Amygdala (tissue), 56 donors: ENCODE measurements around the gene LIMK2.
"Not testable (repeated sequence)": the region's sequence is repeated elsewhere in the genome, so short reads cannot be mapped to it uniquely, and the experiment has no call there.

Experiments
- DNase-seq, 56 donors: peaks; one replicate each; lab custom pipeline; 2025; lab: John Stamatoyannopoulos, UW

Gene LIMK2

GRCh38 chr22:31211862-31212730 lies at the start of gene LIMK2:
LIMK2 (plus strand) TSS chr22:31212298; CDS start chr22:31212409, 111 bp downstream.
- DNase-seq: peak in 55 of 56 donors; percentile 15 to 93 (median 75)

GRCh38 chr22:31170971-31171370 lies 41.1 kb upstream of the LIMK2 start:
- DNase-seq: no peak

- not testable (repeated sequence) for DNase-seq
Observed at GRCh38 chr22:31171734-31172133, 40.4 kb upstream of the LIMK2 start.

- DNase-seq: no peak
Observed at GRCh38 chr22:31173386-31174145, 38.5 kb upstream of the LIMK2 start.

- DNase-seq: no peak
Observed at GRCh38 chr22:31176923-31177322, 35.2 kb upstream of the LIMK2 start.

- DNase-seq: no peak
Observed at GRCh38 chr22:31177420-31178162, 34.5 kb upstream of the LIMK2 start.

GRCh38 chr22:31178859-31179258 lies 33.2 kb upstream of the LIMK2 start:
- DNase-seq: no peak

- DNase-seq: no peak
Observed at GRCh38 chr22:31179345-31179744, 32.8 kb upstream of the LIMK2 start.

GRCh38 chr22:31184015-31184414 lies 28.1 kb upstream of the LIMK2 start:
- DNase-seq: no peak

- DNase-seq: no peak
Observed at GRCh38 chr22:31185056-31185455, 27.0 kb upstream of the LIMK2 start.

- no peak for DNase-seq
Observed at GRCh38 chr22:31187627-31188026, 24.5 kb upstream of the LIMK2 start.

- DNase-seq: no peak
Observed at GRCh38 chr22:31192513-31192912, 19.6 kb upstream of the LIMK2 start.

- DNase-seq: peak in 25 of 56 donors; percentile 4 to 63 (median 22)
Observed at GRCh38 chr22:31193092-31193491, 19.0 kb upstream of the LIMK2 start.

GRCh38 chr22:31194681-31195080 lies 17.4 kb upstream of the LIMK2 start:
- DNase-seq: not testable (repeated sequence)

GRCh38 chr22:31199187-31199586 lies 12.9 kb upstream of the LIMK2 start:
- no peak for DNase-seq

GRCh38 chr22:31204352-31204984 lies 7.6 kb upstream of the LIMK2 start:
- not testable (repeated sequence) for DNase-seq

GRCh38 chr22:31205059-31205458 lies 7.0 kb upstream of the LIMK2 start:
- not testable (repeated sequence) for DNase-seq

- DNase-seq: not testable (repeated sequence)
Observed at GRCh38 chr22:31206460-31206859, 5.6 kb upstream of the LIMK2 start.

- no peak for DNase-seq
Observed at GRCh38 chr22:31206896-31207687, 5.0 kb upstream of the LIMK2 start.
